Activated CD4-positive, alpha-beta T cell treated with anti-CD3 and anti-CD28 coated beads, Interleukin-2, amount 10 ng/mL, durations not matched to agents 7 days and 5 days (primary cell): ENCODE measurements around the gene ATL2. TPM values are rescaled to one million over a fixed set of nuclear protein-coding genes. Genes with fewer than 3 reads are reported as not detected.
A peak's percentile ranks its signal among the peaks of the same experiment; 100 is the strongest.
"Not testable (repeated sequence)": the region's sequence is repeated elsewhere in the genome, so short reads cannot be mapped to it uniquely, and the experiment has no call there.

ENCODE experiments used
- CTCF ChIA-PET: fragments of 350-600 bp; sonication (Branson Sonifier 250); formaldehyde crosslinking; loops from one replicate; lab custom pipeline; 2021; ENCODE audit warnings: antibody characterized with exemption; lab: Charles Lee
- POLR2A ChIA-PET: fragments of 350-600 bp; sonication (Branson Sonifier 250); formaldehyde crosslinking; loops from one replicate; lab custom pipeline; 2021; ENCODE audit warnings: antibody characterized with exemption; lab: Charles Lee
- DNase-seq: peaks from one replicate; pipeline ENCODE4 v3.0.0-alpha.2; 2020
- H3K27ac Mint-ChIP-seq: one replicate; pipeline ENCODE4 v1.8.0; 2021; ENCODE audit warnings: mild to moderate bottlenecking, moderate library complexity, mixed read lengths
- H3K27me3 Mint-ChIP-seq: one replicate; pipeline ENCODE4 v1.8.0; 2021; ENCODE audit warnings: mixed read lengths
- H3K36me3 Mint-ChIP-seq: one replicate; pipeline ENCODE4 v1.8.0; 2021; ENCODE audit warnings: low read depth, mixed read lengths
- H3K4me1 Mint-ChIP-seq: one replicate; pipeline ENCODE4 v1.8.0; 2021; ENCODE audit warnings: mixed read lengths
- H3K4me3 Mint-ChIP-seq: one replicate; pipeline ENCODE4 v1.8.0; 2021; ENCODE audit warnings: mild to moderate bottlenecking, moderate library complexity, mixed read lengths
- H3K9me3 Mint-ChIP-seq: one replicate; pipeline ENCODE4 v1.8.0; 2021; ENCODE audit warnings: mixed read lengths
- total RNA-seq, 2 experiments: library from RNA; stranded (reverse); gene quantifications; one replicate each; pipeline ENCODE4 v1.2.3, GENCODE V29; 2021

Gene ATL2
- total RNA-seq, 2 experiments from 2014 or later: 46.0 to 59.2 TPM

DNA sequence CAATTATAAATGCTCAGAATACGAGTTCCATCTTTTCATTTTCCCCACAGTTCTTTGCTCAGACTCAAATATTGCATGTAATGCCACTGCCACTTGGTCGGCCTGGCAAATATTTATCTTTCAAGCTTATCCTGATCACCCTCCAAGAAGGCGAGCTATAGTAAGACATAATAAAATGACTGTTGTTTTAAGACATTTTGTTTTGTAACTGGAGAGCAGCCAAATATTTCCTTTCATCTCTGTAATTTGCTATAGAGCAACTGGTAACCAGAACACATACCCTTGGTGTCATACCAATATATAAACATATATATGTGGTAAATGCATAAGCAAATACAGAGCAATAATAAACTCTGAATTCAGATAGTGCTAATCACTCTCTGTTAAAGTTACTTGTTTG is 7.3 kb upstream of the ATL2 start:
- no peak for DNase-seq
- no peaks in the 10 kb centered on the region for H3K9me3 Mint-ChIP-seq
- peaks cover 49% of the 10 kb centered on the region for H3K4me1 Mint-ChIP-seq
- H3K27me3 Mint-ChIP-seq: no peaks in the 10 kb centered on the region
- no peak overlapping the region for H3K4me3 Mint-ChIP-seq
- POLR2A ChIA-PET: no interaction called here
- CTCF ChIA-PET: no interaction called here
- peaks cover 6% of the 10 kb centered on the region for H3K36me3 Mint-ChIP-seq
- no peak overlapping the region for H3K27ac Mint-ChIP-seq

DNA sequence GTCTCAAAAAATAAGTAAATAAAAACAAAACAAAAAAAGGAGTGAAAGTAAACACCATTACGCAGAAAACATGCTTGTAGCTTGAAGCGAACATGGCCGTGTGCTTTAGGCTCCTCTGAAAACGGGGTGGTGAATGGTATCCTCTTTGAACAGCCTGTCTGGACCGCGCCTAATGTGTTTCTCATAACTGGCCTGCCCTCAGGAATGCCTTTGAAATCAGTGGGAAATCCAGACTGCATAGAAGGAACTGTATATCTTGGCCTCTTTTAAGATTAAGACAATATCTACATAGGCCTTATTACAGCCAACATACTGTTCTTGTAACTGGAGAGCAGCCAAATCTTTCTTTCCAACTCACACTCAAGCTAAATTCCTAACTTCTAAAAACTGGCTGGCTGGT is 6.7 kb upstream of the ATL2 start:
- H3K36me3 Mint-ChIP-seq, H3K27me3 Mint-ChIP-seq, POLR2A ChIA-PET, DNase-seq, H3K4me3 Mint-ChIP-seq, CTCF ChIA-PET, H3K9me3 Mint-ChIP-seq, H3K27ac Mint-ChIP-seq: not testable (repeated sequence)
- H3K4me1 Mint-ChIP-seq: peaks cover 47% of the 10 kb centered on the region

- peaks cover 1% of the 10 kb centered on the region for H3K36me3 Mint-ChIP-seq
- CTCF ChIA-PET: interaction anchor here (0.7 to 1.1 kb wide), 3 partner anchors 14 to 66 kb away, joined by 3 to 6 read pairs (median 5); no protein-coding TSS in a partner anchor
- DNase-seq: no peak
- no peaks in the 10 kb centered on the region for H3K9me3 Mint-ChIP-seq
- H3K4me3 Mint-ChIP-seq: no peak overlapping the region
- peaks cover 42% of the 10 kb centered on the region for H3K4me1 Mint-ChIP-seq
- H3K27me3 Mint-ChIP-seq: no peaks in the 10 kb centered on the region
- H3K27ac Mint-ChIP-seq: peak overlapping the region; percentile 76
- POLR2A ChIA-PET: no interaction called here
These were observed 4.5 kb upstream of the ATL2 start for GRCh38 chr2:38381381-38382143.

DNA sequence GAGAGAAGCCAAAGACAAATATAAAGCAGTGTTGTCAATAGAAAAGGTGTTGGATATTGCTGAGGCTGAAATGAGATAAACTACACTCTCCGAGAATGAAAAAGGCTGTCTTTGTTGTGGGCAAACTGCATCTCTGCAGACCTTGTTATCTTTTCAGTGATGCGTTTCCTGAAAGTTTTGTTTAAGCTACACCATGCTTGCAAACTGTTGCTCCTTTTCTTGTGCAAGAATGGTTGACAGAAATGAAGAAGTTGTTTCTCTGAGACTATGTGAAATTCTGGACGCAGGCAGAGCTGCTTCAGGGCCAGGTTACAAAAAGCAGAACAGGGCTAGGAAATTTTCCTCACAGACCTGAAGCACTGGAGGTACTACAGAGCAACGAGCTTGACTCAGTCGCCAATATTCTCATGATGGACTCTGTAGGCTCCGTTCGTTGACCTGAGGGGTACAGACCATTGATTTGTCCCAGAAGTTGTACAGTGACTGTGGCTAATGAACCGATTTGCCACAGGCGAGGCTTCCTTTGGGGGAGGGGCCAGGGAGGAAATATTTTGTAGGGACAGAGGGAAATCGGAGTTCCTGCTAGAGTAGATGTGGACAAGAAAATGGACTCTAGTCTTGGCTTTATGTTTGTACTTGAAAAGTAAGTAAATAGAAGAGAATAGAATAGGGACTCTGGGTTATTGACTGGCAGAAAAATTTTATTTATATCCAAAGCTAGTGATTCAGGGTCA is 3.5 kb upstream of the ATL2 start:
- Mint-ChIP-seq H3K36me3 (peaks cover 1% of the 10 kb centered on the region), H3K27ac (peak overlapping the region; percentile 93), H3K9me3 (no peaks in the 10 kb centered on the region), H3K4me1 (peaks cover 44% of the 10 kb centered on the region), H3K27me3 (no peaks in the 10 kb centered on the region), H3K4me3 (peak overlapping the region; percentile 30)
- CTCF ChIA-PET: no interaction called here
- peak; percentile 61 for DNase-seq
- POLR2A ChIA-PET: no interaction called here

DNA sequence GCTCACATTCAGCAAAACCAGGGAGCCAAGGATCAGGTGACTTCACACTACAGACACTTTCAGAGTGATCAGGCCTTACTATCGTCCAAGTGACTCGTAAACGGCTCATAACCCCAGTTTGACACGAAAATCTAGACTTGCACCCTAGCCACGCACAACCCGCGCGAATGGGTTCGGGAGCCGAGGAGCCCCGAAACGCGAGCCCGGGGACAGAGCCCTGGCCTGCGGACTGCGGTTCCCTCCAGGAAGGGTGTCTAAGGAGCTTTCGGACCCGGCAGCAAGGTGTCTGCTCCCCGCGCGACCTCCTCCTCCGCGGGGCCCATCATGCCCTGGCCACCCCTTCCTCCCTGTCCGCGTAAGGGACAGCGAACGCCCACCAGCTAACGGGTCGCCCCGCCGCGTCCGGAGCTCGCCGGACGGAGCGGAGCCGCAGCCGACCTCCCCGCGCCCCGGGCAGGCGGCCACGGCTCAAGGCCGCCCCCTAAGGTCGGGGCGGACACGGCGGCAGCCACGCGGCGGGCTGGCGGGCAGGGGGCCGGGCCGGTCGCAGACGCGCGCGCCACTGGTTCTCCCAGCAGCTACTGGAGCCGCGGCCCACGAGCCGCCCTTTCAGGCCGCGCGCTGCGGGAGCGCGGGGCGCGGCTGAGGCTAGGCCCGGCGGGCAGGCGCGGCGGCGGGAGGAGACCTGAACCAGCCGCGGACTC is 575 bp downstream of the ATL2 start:
- CTCF ChIA-PET: interaction anchor here (0.8 to 1.8 kb wide), 16 partner anchors 10 to 132 kb away, joined by 3 to 8 read pairs (median 4); no protein-coding TSS in a partner anchor
- POLR2A ChIA-PET: interaction anchor here (0.6 to 1.3 kb wide), 3 partner anchors 98 to 375 kb away, joined by 3 to 10 read pairs (median 4); partner anchors contain the start of gene SRSF7
- no peaks in the 10 kb centered on the region for H3K9me3 Mint-ChIP-seq
- DNase-seq: peak; percentile 61
- H3K36me3 Mint-ChIP-seq: peaks cover 7% of the 10 kb centered on the region
- H3K4me3 Mint-ChIP-seq: peak overlapping the region; percentile 84
- H3K4me1 Mint-ChIP-seq: peaks cover 69% of the 10 kb centered on the region
- no peaks in the 10 kb centered on the region for H3K27me3 Mint-ChIP-seq
- H3K27ac Mint-ChIP-seq: peak overlapping the region; percentile 88

DNA sequence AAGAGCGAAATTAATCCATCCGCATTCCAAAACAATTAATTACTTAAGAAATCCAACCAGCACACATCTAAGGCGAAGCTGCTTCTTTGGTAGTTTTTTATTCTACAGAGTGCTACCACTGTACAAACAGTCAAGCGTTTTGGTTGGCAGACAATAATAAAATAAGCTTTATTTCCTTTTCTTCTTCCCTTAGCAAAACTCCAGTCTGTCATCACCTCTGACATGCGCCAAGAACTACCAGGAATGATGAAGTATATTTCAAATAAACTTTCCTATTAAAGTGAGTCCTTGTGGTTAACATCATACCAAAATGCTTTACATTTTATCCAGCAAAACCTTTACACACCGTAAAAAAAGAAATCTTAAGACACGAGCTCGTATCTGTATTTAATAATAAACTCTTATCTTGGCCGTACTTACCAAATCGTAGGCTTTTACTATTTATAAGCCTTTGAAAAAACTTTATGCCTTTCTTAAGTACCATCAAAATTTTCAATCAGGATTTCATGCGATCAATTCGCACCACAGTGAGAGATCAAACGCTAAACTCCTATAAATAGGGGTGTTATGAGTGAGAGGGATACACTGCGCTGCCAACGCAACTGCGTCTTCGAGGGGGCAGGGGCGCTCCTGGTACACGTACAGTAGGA is 1.3 kb downstream of the ATL2 start:
- ChIA-PET CTCF (interaction anchor here (0.6 to 1.8 kb wide), 15 partner anchors 9 to 844 kb away, joined by 3 to 8 read pairs (median 3); no protein-coding TSS in a partner anchor), POLR2A (interaction anchor here (0.6 to 1.3 kb wide), 3 partner anchors 99 to 376 kb away, joined by 3 to 10 read pairs (median 4); partner anchors contain the start of gene SRSF7)
- H3K4me3 Mint-ChIP-seq: peak overlapping the region; percentile 84
- peak overlapping the region; percentile 88 for H3K27ac Mint-ChIP-seq
- DNase-seq: no peak
- peaks cover 7% of the 10 kb centered on the region for H3K36me3 Mint-ChIP-seq
- no peaks in the 10 kb centered on the region for H3K27me3 Mint-ChIP-seq
- no peaks in the 10 kb centered on the region for H3K9me3 Mint-ChIP-seq
- H3K4me1 Mint-ChIP-seq: peaks cover 66% of the 10 kb centered on the region

DNA sequence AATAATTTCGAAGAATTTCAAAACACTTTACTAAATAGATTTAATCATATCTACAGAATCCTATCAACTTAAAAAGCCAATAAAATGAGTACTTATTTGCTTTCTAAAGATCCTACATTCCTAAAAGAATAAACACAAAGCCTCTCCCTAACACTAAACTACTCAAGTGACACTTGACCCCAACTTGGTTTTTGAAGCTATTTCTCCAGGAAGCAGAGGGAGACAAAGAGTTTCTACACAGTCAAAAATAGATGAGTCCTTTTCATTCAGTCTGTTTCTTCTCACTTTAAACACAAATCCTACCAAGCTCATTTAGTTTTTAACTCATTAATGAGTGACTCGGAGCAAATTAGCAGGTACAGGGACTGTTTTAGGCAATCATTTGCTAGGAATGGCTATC is 2.1 kb downstream of the ATL2 start:
- POLR2A ChIA-PET: no interaction called here

GRCh38 chr2:38371235-38371634 is 5.8 kb downstream of the ATL2 start:
- Mint-ChIP-seq H3K4me1 (peaks cover 45% of the 10 kb centered on the region), H3K36me3 (peaks cover 5% of the 10 kb centered on the region), H3K4me3 (no peak overlapping the region), H3K9me3 (no peaks in the 10 kb centered on the region), H3K27ac (no peak overlapping the region), H3K27me3 (no peaks in the 10 kb centered on the region)
- CTCF ChIA-PET: no interaction called here
- POLR2A ChIA-PET: no interaction called here
- DNase-seq: no peak

More for the DNA sequence above, 2.1 kb downstream of the ATL2 start:
- Mint-ChIP-seq H3K27ac (no peak overlapping the region), H3K36me3 (peaks cover 7% of the 10 kb centered on the region), H3K4me1 (peaks cover 60% of the 10 kb centered on the region), H3K4me3 (peak overlapping the region; percentile 84), H3K27me3 (no peaks in the 10 kb centered on the region), H3K9me3 (no peaks in the 10 kb centered on the region)
- CTCF ChIA-PET: interaction anchor here (0.6 kb wide), 1 partner anchor 844 kb away, joined by 3 read pairs; no protein-coding TSS in a partner anchor
- DNase-seq: no peak

DNA sequence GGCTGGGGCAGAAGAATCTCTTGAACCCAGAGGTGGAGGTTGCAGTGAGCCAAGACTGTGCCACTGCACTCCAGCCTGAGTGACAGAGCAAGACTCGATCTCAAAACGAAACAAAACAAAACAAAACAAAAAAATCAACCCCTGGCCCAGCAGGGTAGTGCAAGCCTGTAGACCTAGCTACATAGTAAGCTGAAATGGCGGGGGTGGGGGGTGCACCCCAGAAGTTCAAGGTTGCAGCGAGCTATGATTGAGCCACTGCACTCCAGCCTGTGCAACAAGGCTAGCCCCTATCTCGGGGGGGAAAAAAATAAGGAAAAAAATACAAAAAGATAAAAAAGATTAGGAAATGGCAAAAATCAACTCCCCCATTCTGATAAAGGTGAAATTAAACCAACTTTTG is 6.4 kb downstream of the ATL2 start:
- H3K4me3 Mint-ChIP-seq: no peak overlapping the region
- no peaks in the 10 kb centered on the region for H3K9me3 Mint-ChIP-seq
- H3K36me3 Mint-ChIP-seq: peaks cover 5% of the 10 kb centered on the region
- POLR2A ChIA-PET: no interaction called here
- peaks cover 42% of the 10 kb centered on the region for H3K4me1 Mint-ChIP-seq
- no peak for DNase-seq
- CTCF ChIA-PET: interaction anchor here (0.7 kb wide), 2 partner anchors 16 to 98 kb away, joined by 3 read pairs; no protein-coding TSS in a partner anchor
- H3K27ac Mint-ChIP-seq: no peak overlapping the region
- H3K27me3 Mint-ChIP-seq: no peaks in the 10 kb centered on the region

DNA sequence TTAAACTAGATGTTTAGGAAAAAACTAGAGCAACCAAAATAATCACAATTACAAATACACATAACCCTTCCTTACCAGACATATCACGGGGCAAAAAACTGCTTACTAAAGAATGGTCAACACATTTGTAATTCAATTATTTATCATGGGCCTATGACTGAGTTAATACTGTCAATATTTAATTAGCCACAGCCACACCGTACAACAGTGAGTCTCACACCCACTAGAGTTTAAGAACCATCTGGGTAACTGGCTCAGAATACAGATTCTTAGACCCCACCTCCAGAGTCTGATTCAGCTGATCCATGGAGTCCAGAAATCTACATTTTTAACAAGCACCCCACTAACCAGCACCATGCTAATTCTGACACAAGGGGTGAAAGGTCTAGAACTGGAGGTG is 14.8 kb downstream of the ATL2 start:
- Mint-ChIP-seq H3K9me3 (no peaks in the 10 kb centered on the region), H3K27me3 (no peaks in the 10 kb centered on the region), H3K4me3 (no peak overlapping the region), H3K4me1 (peaks cover 7% of the 10 kb centered on the region), H3K27ac (no peak overlapping the region), H3K36me3 (peaks cover 8% of the 10 kb centered on the region)
- ChIA-PET CTCF (interaction anchor here (1.1 to 1.5 kb wide), 2 partner anchors 14 to 96 kb away, joined by 3 to 5 read pairs; no protein-coding TSS in a partner anchor), POLR2A (no interaction called here)
- no peak for DNase-seq

DNA sequence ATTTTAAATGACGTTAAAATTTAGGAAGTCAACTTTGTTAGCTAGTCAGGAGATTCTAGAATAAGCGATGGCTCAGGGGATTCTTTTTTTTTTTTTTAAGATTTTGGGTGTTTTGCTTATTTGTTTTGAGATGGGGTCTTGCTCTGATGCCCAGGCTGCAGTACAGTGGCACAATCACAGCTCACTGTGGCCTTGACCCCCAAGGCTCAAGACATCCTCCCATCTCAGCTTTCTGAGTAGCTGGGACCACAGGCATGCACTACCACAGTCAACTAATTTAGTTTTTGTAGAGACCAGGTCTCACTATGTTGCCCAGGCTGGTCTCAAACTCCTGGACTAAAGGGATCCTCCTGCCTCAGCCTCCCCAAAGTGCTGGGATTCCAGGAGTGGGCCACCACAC is 16.9 kb downstream of the ATL2 start:
- CTCF ChIA-PET: interaction anchor here (0.6 kb wide), 3 partner anchors 57 to 965 kb away, joined by 3 to 4 read pairs (median 3); no protein-coding TSS in a partner anchor
- peaks cover 10% of the 10 kb centered on the region for H3K36me3 Mint-ChIP-seq
- peaks cover 4% of the 10 kb centered on the region for H3K4me1 Mint-ChIP-seq
- no peak overlapping the region for H3K4me3 Mint-ChIP-seq
- H3K27ac Mint-ChIP-seq: no peak overlapping the region
- POLR2A ChIA-PET: interaction anchor here (0.6 kb wide), 1 partner anchor 31 kb away, joined by 3 read pairs; no protein-coding TSS in a partner anchor
- no peaks in the 10 kb centered on the region for H3K27me3 Mint-ChIP-seq
- H3K9me3 Mint-ChIP-seq: no peaks in the 10 kb centered on the region
- no peak for DNase-seq

DNA sequence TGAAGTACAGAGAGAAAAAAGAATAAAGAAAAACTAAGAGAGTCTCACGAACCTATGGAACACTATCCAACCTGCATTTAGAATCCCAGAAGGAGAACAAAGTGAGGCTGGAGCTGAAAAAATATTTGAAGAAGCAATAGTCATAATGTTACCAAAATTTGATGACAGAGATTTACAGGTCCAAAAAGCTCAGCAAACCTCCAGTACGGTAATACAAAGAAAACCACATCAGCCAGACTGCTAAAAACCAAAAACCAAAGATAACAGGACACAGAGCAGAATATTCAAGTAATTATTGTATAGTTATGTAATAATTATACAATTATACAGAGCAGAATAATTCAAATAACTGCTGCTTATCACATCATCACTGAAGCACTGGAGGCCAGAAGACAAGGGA is 23.7 kb downstream of the ATL2 start:
- DNase-seq: no peak
- Mint-ChIP-seq H3K27me3 (no peaks in the 10 kb centered on the region), H3K9me3 (peaks cover 7% of the 10 kb centered on the region), H3K27ac (no peak overlapping the region), H3K4me1 (peaks cover 22% of the 10 kb centered on the region), H3K4me3 (peak overlapping the region; percentile 15), H3K36me3 (peaks cover 26% of the 10 kb centered on the region)
- POLR2A ChIA-PET: no interaction called here
- CTCF ChIA-PET: interaction anchor here (1.4 kb wide), 1 partner anchor 23 kb away, joined by 5 read pairs; no protein-coding TSS in a partner anchor
